Suppressor macrophage treated with lipopolysaccharide for 4 hours (primary cell): ENCODE results near the gene LYPLA2.

Experiments
- DNase-seq: peaks from one replicate; pipeline ENCODE4 v3.0.0-alpha.2; 2020

LYPLA2 gene

GRCh38 chr1:23838401-23838866 is 47.5 kb downstream of the LYPLA2 start:
- peak; percentile 79 for DNase-seq

- no peak for DNase-seq
These were observed 52.7 kb downstream of the LYPLA2 start for GRCh38 chr1:23843644-23844043.
